Heart left ventricle (tissue), 16 donors: ENCODE data around the gene AVL9. TPM values are rescaled to one million over a fixed set of nuclear protein-coding genes. Genes with fewer than 3 reads are reported as not detected.

ENCODE experiments used
- ATAC-seq, 4 donors: fragments of 200-7000 bp; cut with Tn5 transposase; one replicate each; pipeline ENCODE4 v1.9.1; 2020 to 2022; ENCODE audit warnings: moderate library complexity in 4 of 4, mild to moderate bottlenecking in 3 of 4, moderate number of reproducible peaks in 1 of 4
- DNase-seq, 5 donors: peaks; one replicate each; pipeline ENCODE4 v3.0.0-alpha.2; 2020
- H3K27ac ChIP-seq, 12 donors: fragments of 200-600 bp; sonication (generic) in 4 of 12; one replicate each; pipeline versions ENCODE4 v1.5.0 to v1.8.0; 2016 to 2022; ENCODE audit warnings: mild to moderate bottlenecking in 2 of 12
- H3K27me3 ChIP-seq, 9 donors: fragments of 200-600 bp; sonication (generic) in 2 of 9; one replicate each; pipeline versions ENCODE4 v1.5.1 to v1.8.0; 2016 to 2022; ENCODE audit warnings: mild to moderate bottlenecking in 3 of 9
- H3K36me3 ChIP-seq, 9 donors: fragments of 200-600 bp; sonication (generic) in 2 of 9; one replicate each; pipeline versions ENCODE4 v1.5.0 to v1.8.0; 2018 to 2022; ENCODE audit warnings: mild to moderate bottlenecking in 2 of 9
- H3K4me1 ChIP-seq, 12 donors: fragments of 200-600 bp; sonication (generic) in 4 of 12; one replicate each; pipeline versions ENCODE4 v1.5.0 to v1.8.0; 2016 to 2022; ENCODE audit warnings: mild to moderate bottlenecking in 3 of 12
- H3K4me3 ChIP-seq, 12 donors: fragments of 200-600 bp; sonication (generic) in 4 of 12; one replicate each; pipeline versions ENCODE4 v1.5.0 to v1.8.0; 2017 to 2022; ENCODE audit warnings: mild to moderate bottlenecking in 9 of 12, moderate library complexity in 4 of 12
- H3K9me3 ChIP-seq, 12 donors: fragments of 200-600 bp; sonication (generic) in 4 of 12; one replicate each; pipeline versions ENCODE4 v1.5.0 to v1.8.0; 2016 to 2022; ENCODE audit warnings: mild to moderate bottlenecking in 1 of 12
- POLR2A ChIP-seq, 2 donors: fragments of 450-650 bp; IDR thresholded peaks; one replicate each; pipeline ENCODE4 v1.6.1; 2017; ENCODE audit warnings: antibody characterized with exemption in 2 of 2, mild to moderate bottlenecking in 2 of 2, moderate library complexity in 2 of 2
- WGBS, 4 donors: extraction: QIAGEN DNeasy Blood & Tissue Kit in 2 of 4; methylation state at CpG; one replicate each; pipeline versions ENCODE4 v1.1.5 to v1.1.7; 2013 to 2018; 5-methylcytosine and 5-hydroxymethylcytosine counted together
- intact Hi-C, 10 donors: fragments of 100-400 bp; cut with DNase I; formaldehyde crosslinking; loops; one replicate each; pipeline versions ENCODE4 v1.11.1 to v1.14.2; 2022
- polyA plus RNA-seq, 2 donors: library from polyadenylated mRNA; stranded (reverse); fragments of 200-250 nt; gene quantifications; one replicate each; pipeline ENCODE4 v1.2.3, GENCODE V29; 2013
- total RNA-seq, 9 donors: library from RNA; depleted of rRNA in 2 of 9; stranded (reverse); fragments of >200 nt in 2 of 9; fragmentation: NEBNext Ultra II Directional in 3 of 9; extraction: Animal tissue kit (Norgen Biotek cat#: 25700) in 3 of 9; gene quantifications; one replicate each; pipeline versions ENCODE4 v1.1.0 to v1.2.4, GENCODE V29; 2016 to 2023
- TF ChIP-seq, protein P1 (sequence below), 12 donors: fragments of 200-600 bp; sonication (generic) in 4 of 12; IDR thresholded peaks; one replicate each; pipeline versions ENCODE4 v1.5.0 to v1.8.0; 2018 to 2022; ENCODE audit warnings: antibody characterized with exemption in 12 of 12, mild to moderate bottlenecking in 5 of 12
- donor health status: ischemic (EF 13 %, LVEDD 7.1; RV severe dilation, severe dysfunction).
- donor health status: healthy with polysubstance abuse.
- donor health status: DM: no; HTN: yes; CAD: no.
- donor health status: DM: no; HTN: no; CAD: no.
- donor health status: ischemic (EF 25% LVEDD 6.9; RV normal size, moderate dysfunction).
- donor health status: ischemic (EF 25% LVEDD 5.7; RV mildly dilated, moderate dysfunction).
- donor health status: healthy.
- donor health status: DM: yes; HTN: yes; CAD: no.
- donor health status: ischemic (EF 35%, LVEDD 5.7; RV mildly dilated, moderate dysfunction).
- donor health status: nonischemic (EF 11% LVEDD 7.7; RV severe dilation, severe dysfunction).
- donor health status: DM: yes; HTN: yes; CAD: no.
- donor health status: PGD.
- donor health status: ischemic (EF 29% LVEDD 5.4; RV normal size, mild dysfunction).
- donor health status: nonischemic (EF 23%, LVEDD 6.1; RV moderate dilation, normal function).

AVL9 gene
- total and polyA plus RNA-seq, 11 donors: 4.6 to 22.3 (median 15.6) TPM

DNA sequence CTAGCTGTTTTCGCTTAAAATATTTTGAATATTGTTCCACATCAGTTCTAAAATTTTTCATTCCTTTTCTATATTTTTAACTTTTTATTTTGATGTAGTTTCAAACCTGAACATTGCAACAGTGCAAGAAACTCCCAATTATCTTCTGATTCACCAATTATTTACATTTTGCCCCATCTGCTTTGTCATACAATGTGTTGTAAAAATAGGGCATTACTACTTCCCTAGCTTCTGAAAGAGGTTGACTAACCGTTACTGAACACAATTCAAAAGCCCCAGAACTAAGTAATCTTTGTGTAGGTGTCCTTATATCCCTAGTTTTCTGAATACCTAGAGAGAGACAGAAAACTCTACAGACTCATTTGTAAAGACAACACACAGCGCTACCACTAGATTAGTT is 86.7 kb downstream of the AVL9 start:
- H3K27ac ChIP-seq: no peak overlapping the region
- H3K4me3 ChIP-seq: no peak overlapping the region
- no peak for ATAC-seq
- intact Hi-C loops: loop anchor here in 2 of 10 donors (10.0 kb wide), 2 partner anchors 77 to 87 kb away; partner anchors contain the start of genes AVL9 (in 1 of the 2) and LSM5 (in 1 of the 2)
- DNase-seq: no peak
- no peaks in the 10 kb centered on the region for H3K27me3 ChIP-seq
- H3K36me3 ChIP-seq: peaks cover 0 to 89% (median 75%) of the 10 kb centered on the region in 9 donors
- 77 to 98% (median 95%) methylated on average over 3 of the region's 3 CpGs for WGBS, 4 donors
- H3K4me1 ChIP-seq: peaks cover 6 to 20% (median 13%) of the 10 kb centered on the region in 12 donors
- no peaks in the 10 kb centered on the region for H3K9me3 ChIP-seq
- TF ChIP-seq, protein P1, sequence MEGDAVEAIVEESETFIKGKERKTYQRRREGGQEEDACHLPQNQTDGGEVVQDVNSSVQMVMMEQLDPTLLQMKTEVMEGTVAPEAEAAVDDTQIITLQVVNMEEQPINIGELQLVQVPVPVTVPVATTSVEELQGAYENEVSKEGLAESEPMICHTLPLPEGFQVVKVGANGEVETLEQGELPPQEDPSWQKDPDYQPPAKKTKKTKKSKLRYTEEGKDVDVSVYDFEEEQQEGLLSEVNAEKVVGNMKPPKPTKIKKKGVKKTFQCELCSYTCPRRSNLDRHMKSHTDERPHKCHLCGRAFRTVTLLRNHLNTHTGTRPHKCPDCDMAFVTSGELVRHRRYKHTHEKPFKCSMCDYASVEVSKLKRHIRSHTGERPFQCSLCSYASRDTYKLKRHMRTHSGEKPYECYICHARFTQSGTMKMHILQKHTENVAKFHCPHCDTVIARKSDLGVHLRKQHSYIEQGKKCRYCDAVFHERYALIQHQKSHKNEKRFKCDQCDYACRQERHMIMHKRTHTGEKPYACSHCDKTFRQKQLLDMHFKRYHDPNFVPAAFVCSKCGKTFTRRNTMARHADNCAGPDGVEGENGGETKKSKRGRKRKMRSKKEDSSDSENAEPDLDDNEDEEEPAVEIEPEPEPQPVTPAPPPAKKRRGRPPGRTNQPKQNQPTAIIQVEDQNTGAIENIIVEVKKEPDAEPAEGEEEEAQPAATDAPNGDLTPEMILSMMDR (IDR thresholded peaks at IDR 0.05): no peak
- no peak for TF ChIP-seq POLR2A (IDR thresholded peaks at IDR 0.05)

DNA sequence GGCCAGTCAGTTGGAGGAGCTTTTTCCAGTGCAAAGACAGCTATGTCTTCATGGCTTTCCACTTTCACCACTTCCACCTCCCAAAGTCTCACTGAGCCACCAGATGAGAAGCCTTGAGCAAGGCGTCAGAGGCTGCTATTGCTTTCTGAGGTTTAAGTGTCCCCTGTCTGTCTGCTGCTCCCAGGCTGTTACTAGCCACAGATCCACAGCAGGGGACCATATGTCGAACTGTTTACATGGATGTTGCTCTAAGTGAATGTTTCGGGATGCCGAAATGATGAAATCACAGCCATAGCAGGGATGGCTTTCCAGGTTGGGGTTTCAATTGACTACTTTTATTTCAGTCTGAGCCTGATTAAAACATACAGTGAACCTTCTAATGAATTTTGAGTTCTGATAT is 88.5 kb downstream of the AVL9 start:
- Histone ChIP-seq H3K4me1 (peaks cover 12 to 38% (median 30%) of the 10 kb centered on the region in 12 donors), H3K27ac (no peak overlapping the region), H3K4me3 (no peak overlapping the region), H3K27me3 (no peaks in the 10 kb centered on the region), H3K36me3 (peaks cover 0 to 74% (median 63%) of the 10 kb centered on the region in 9 donors), H3K9me3 (no peaks in the 10 kb centered on the region)
- DNase-seq: no peak
- WGBS, 4 donors: 93 to 96% (median 95%) methylated on average over 4 of the region's 4 CpGs
- intact Hi-C loops: loop anchor here in 2 of 10 donors (10.0 kb wide), 2 partner anchors 79 to 89 kb away; partner anchors contain the start of genes AVL9 (in 1 of the 2) and LSM5 (in 1 of the 2)
- TF ChIP-seq POLR2A (IDR thresholded peaks at IDR 0.05): no peak
- TF ChIP-seq, protein P1 (IDR thresholded peaks at IDR 0.05): no peak
- no peak for ATAC-seq

DNA sequence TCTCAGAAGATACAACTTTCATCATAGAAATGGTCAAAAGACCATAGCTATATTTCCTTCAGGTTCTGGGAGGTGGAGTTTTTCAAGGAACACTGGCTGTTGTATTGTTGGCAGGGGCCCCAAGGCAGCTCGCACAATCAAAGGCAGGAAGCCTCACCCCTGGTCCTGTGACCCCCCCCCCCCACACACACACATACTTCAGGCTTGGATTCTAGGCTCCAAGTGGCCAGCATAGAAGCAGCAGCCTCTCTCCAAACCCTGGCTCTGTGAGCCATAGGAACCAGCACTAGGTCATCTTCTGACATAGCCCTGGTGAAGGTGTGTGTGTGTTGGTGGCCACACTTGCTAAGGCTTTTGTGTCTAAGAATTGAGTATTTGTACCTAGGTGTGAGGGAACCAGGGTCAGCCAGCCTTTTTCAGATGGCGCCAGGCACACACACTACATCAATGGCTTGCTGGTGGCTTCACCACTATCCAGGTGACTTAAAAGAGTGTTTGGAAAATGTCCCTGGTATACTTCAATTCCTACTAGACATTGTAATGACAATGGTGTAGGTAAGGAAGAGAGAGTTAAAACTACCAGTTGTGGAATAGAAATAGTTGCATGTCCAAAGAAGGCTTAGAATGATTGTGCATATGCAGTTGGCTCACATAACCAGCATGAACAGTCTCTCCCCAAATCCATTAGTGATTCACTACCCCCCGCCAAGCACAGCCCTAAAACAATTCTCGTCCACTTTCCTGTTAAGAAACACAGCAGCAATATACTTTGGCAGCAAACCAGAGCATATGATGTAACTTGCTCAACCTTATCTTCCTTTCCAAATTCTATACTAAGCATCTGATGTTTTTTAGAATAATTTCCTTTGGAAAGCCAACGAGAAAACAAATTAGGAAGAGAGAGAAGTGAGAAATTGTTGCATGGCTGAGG is 91.3 kb downstream of the AVL9 start:
- WGBS, 4 donors: 30 to 44% (median 38%) methylated on average over 5 of the region's 5 CpGs
- TF ChIP-seq, protein P1 (IDR thresholded peaks at IDR 0.05): no peak
- TF ChIP-seq POLR2A (IDR thresholded peaks at IDR 0.05): no peak
- H3K27me3 ChIP-seq: no peaks in the 10 kb centered on the region
- DNase-seq (peak in 4 of 5 donors; percentile 54 to 74 (median 67)), ATAC-seq (peak; percentile 44 to 76 (median 54))
- intact Hi-C loops: loop anchor here in 6 of 10 donors (2.0 to 10.0 kb wide), 5 partner anchors 82 to 96 kb away; partner anchors contain the start of genes LSM5 (in 4 of the 6) and AVL9 (in 2 of the 6)
- H3K9me3 ChIP-seq: no peaks in the 10 kb centered on the region
- H3K4me3 ChIP-seq: peak overlapping the region in 4 of 12 donors; percentile 1 to 29 (median 8)
- H3K4me1 ChIP-seq: peaks cover 12 to 43% (median 34%) of the 10 kb centered on the region in 12 donors
- peak overlapping the region; percentile 65 to 87 (median 80) for H3K27ac ChIP-seq
- H3K36me3 ChIP-seq: peaks cover 0 to 64% (median 44%) of the 10 kb centered on the region in 9 donors
